K562 (cell line): Measurements from ENCODE around the gene LLGL2.
A peak's percentile ranks its signal among the peaks of the same experiment; 100 is the strongest.

Experiments
- BHLHE40 ChIP-seq: IDR thresholded peaks from 2 replicates; pipeline ENCODE4 v1.6.1; 2011; ENCODE audit warnings: low read length, improper control_type of control experiment
- C11orf30 ChIP-seq: fragments of 450-650 bp; IDR thresholded peaks from 2 replicates; pipeline ENCODE4 v1.6.1; 2016; ENCODE audit warnings: low read depth, mild to moderate bottlenecking
- HSF4 ChIP-seq: fragments of 250-450 bp; sonication (Bioruptor Pico); IDR thresholded peaks from 2 replicates; pipeline ENCODE4 v2.1.2; 2022; ENCODE audit warnings: mild to moderate bottlenecking, moderate library complexity, borderline replicate concordance
- NRF1 ChIP-seq, 2 experiments: fragments of 450-650 bp; IDR thresholded peaks in 1 of 2; conservative IDR thresholded peaks in 1 of 2; 2 replicates each; pipeline ENCODE4 v1.6.1; 2014; ENCODE audit warnings: mild to moderate bottlenecking in 2 of 2
- POLR3G ChIP-seq: IDR thresholded peaks from 2 replicates; pipeline ENCODE4 v1.6.1; 2011; ENCODE audit not compliant: insufficient read length, insufficient replicate concordance; ENCODE audit errors: extremely low read depth
- SMAD3 ChIP-seq: fragments of 450-650 bp; formaldehyde crosslinking; conservative IDR thresholded peaks from 2 replicates; pipeline ENCODE4 v1.4.0; 2020; ENCODE audit warnings: mild to moderate bottlenecking
- SREBF2 ChIP-seq: sonication (generic); formaldehyde crosslinking; IDR thresholded peaks from 2 replicates; pipeline ENCODE4 v1.4.0; 2020; ENCODE audit warnings: mild to moderate bottlenecking, missing genetic modification reagents
- TAF1 ChIP-seq: IDR thresholded peaks from 2 replicates; pipeline ENCODE4 v1.6.1; 2011; ENCODE audit warnings: mild to moderate bottlenecking, low read length, moderate library complexity; ENCODE audit not compliant: insufficient read depth, control insufficient read depth, severe bottlenecking; ENCODE audit errors: extremely low read depth
- WHSC1 ChIP-seq: IDR thresholded peaks from one replicate; pipeline ENCODE4 v1.6.1; 2012; ENCODE audit warnings: low read length, control low read depth, inconsistent platforms
- ZEB2 ChIP-seq: fragments of 450-650 bp; IDR thresholded peaks from 2 replicates; pipeline ENCODE4 v1.6.1; 2016
- ZNF41 ChIP-seq: fragments of 250-450 bp; sonication (Bioruptor Pico); conservative IDR thresholded peaks from 2 replicates; pipeline ENCODE4 v1.4.0; 2020; ENCODE audit warnings: mild to moderate bottlenecking
- TF ChIP-seq, protein P1 (sequence below): fragments of 250-450 bp; sonication (Bioruptor Pico); IDR thresholded peaks from 2 replicates; pipeline ENCODE4 v1.4.0; 2020; ENCODE audit warnings: mild to moderate bottlenecking
- TF ChIP-seq, protein P2 (sequence below), 3 experiments: IDR thresholded peaks in 2 of 3; conservative IDR thresholded peaks in 1 of 3; 2 replicates each; pipeline ENCODE4 v1.5.1; 2011 to 2012; ENCODE audit warnings: low read length in 3 of 3, mild to moderate bottlenecking in 3 of 3, control low read depth in 2 of 3, improper control_type of control experiment in 1 of 3, inconsistent platforms in 1 of 3, low read depth in 1 of 3, mixed read lengths in 1 of 3, moderate library complexity in 1 of 3; ENCODE audit not compliant: insufficient read depth in 2 of 3

DNA sequence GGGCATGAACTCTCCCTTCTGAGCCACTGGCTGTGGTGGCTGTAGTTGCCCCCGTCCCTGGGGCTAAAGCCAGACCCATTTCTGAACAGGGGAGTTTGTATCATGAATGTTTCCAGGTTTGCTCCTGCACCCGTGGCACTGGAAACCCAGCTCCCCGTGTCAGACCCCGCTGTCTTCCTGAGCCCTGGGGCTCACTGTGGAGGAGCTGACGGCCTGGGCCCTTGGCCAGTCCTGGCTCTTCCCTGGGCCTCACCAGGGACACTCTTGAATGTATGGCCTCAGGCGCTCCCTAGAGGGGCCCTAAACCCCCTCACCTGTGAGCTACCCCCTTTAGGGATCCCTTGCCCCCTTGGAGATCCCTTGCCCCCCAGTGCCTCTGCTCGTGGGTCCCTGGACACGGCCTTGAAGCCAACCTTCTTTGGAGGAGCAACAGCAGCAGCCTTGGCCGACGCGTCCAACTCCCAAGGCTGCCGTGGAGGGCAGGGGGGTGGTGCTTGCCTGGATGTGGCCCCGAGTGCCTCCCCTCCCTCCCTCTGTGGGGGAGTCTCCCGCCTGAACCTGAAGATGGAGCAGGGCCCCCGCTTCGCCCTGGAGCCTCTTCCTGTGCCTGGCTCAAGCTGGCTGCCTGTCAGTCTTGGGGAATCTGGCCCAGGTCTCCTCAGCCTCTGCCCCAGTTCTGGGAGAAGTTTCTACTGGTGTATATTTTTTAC is 26.0 kb upstream of the LLGL2 start:
- TF ChIP-seq TAF1 (no peak), ZNF41 (CRISPR knock-in tag) (no peak), NRF1 (conservative IDR thresholded peaks at IDR 0.05 in 1 of 2, IDR thresholded peaks at IDR 0.05 in 1 of 2) (no peak), BHLHE40 (no peak), WHSC1 (no peak), C11orf30 (no peak), ZEB2 (no peak), POLR3G (no peak), HSF4 (CRISPR knock-in tag) (no peak), SMAD3 (CRISPR knock-in tag) (no peak), SREBF2 (no peak)
- TF ChIP-seq, protein P1, sequence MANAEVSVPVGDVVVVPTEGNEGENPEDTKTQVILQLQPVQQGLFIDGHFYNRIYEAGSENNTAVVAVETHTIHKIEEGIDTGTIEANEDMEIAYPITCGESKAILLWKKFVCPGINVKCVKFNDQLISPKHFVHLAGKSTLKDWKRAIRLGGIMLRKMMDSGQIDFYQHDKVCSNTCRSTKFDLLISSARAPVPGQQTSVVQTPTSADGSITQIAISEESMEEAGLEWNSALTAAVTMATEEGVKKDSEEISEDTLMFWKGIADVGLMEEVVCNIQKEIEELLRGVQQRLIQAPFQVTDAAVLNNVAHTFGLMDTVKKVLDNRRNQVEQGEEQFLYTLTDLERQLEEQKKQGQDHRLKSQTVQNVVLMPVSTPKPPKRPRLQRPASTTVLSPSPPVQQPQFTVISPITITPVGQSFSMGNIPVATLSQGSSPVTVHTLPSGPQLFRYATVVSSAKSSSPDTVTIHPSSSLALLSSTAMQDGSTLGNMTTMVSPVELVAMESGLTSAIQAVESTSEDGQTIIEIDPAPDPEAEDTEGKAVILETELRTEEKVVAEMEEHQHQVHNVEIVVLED = no peak
- TF ChIP-seq, protein P2, sequence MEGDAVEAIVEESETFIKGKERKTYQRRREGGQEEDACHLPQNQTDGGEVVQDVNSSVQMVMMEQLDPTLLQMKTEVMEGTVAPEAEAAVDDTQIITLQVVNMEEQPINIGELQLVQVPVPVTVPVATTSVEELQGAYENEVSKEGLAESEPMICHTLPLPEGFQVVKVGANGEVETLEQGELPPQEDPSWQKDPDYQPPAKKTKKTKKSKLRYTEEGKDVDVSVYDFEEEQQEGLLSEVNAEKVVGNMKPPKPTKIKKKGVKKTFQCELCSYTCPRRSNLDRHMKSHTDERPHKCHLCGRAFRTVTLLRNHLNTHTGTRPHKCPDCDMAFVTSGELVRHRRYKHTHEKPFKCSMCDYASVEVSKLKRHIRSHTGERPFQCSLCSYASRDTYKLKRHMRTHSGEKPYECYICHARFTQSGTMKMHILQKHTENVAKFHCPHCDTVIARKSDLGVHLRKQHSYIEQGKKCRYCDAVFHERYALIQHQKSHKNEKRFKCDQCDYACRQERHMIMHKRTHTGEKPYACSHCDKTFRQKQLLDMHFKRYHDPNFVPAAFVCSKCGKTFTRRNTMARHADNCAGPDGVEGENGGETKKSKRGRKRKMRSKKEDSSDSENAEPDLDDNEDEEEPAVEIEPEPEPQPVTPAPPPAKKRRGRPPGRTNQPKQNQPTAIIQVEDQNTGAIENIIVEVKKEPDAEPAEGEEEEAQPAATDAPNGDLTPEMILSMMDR (IDR thresholded peaks at IDR 0.05 in 2 of 3, conservative IDR thresholded peaks at IDR 0.05 in 1 of 3; ENCODE audit: insufficient read depth in 2 of 3, low read depth in 1 of 3, low read length in 3 of 3) = 0 out of 6 replicates have a peak, but pooled peaks of 1 of the 3 experiments have one; percentile 2
